Suprapubic skin (tissue), 4 donors: ENCODE data around the gene GREM2.

ENCODE experiments used
- EP300 ChIP-seq: sonication (generic); formaldehyde crosslinking; IDR thresholded peaks from one replicate; pipeline ENCODE4 v1.6.1; 2017; ENCODE audit warnings: antibody characterized with exemption
- POLR2A ChIP-seq, 2 donors: fragments of 450-650 bp; IDR thresholded peaks; one replicate each; pipeline ENCODE4 v1.6.1; 2017; ENCODE audit warnings: antibody characterized with exemption in 2 of 2, mild to moderate bottlenecking in 2 of 2, moderate library complexity in 2 of 2
- POLR2AphosphoS5 ChIP-seq, 3 donors: sonication (generic); formaldehyde crosslinking; IDR thresholded peaks; one replicate each; pipeline ENCODE4 v1.6.1; 2017; ENCODE audit warnings: antibody characterized with exemption in 3 of 3
- TF ChIP-seq, protein P1 (sequence below), 2 donors: fragments of 200-600 bp in 1 of 2; fragments of 450-650 bp in 1 of 2; sonication (generic) in 1 of 2; IDR thresholded peaks; one replicate each; pipeline ENCODE4 v1.5.1; 2016 to 2019; ENCODE audit warnings: antibody characterized with exemption in 2 of 2, mild to moderate bottlenecking in 1 of 2, moderate library complexity in 1 of 2

DNA sequence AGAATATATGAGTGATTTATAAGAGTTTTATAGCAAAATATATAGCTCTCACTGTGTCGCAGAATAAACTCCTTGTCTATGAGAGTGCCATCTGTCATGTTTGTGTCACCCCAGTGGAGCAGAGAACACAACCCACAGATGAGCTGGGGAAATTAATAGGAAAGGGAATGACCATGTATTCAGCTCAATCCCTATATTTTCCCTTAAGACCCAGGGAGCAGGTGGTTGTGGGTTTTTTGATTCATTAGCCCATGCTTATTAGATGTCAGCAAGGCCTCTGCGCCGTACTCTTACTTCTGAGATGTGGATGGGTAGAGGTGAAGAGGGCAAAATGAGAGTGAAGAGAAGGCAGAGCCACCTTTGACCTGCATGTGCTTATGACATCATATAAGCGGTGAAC, 4.1 kb upstream of the GREM2 start:
- TF ChIP-seq, protein P1, sequence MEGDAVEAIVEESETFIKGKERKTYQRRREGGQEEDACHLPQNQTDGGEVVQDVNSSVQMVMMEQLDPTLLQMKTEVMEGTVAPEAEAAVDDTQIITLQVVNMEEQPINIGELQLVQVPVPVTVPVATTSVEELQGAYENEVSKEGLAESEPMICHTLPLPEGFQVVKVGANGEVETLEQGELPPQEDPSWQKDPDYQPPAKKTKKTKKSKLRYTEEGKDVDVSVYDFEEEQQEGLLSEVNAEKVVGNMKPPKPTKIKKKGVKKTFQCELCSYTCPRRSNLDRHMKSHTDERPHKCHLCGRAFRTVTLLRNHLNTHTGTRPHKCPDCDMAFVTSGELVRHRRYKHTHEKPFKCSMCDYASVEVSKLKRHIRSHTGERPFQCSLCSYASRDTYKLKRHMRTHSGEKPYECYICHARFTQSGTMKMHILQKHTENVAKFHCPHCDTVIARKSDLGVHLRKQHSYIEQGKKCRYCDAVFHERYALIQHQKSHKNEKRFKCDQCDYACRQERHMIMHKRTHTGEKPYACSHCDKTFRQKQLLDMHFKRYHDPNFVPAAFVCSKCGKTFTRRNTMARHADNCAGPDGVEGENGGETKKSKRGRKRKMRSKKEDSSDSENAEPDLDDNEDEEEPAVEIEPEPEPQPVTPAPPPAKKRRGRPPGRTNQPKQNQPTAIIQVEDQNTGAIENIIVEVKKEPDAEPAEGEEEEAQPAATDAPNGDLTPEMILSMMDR (IDR thresholded peaks at IDR 0.05) = no peak
- TF ChIP-seq POLR2A (IDR thresholded peaks at IDR 0.05) = no peak
- TF ChIP-seq POLR2AphosphoS5 (IDR thresholded peaks at IDR 0.05) = no peak
- TF ChIP-seq EP300 = no peak
